A673 (cell line): ENCODE measurements around the gene GMDS. TPM values are rescaled to one million over a fixed set of nuclear protein-coding genes. Genes with fewer than 3 reads are reported as not detected.

Experiments
- BruUV-seq: library from RNA; stranded (reverse); fragments of 400-500 nt; replicated peaks from 2 replicates; lab custom pipeline; 2021; lab: Mats Ljungman, UMichigan
- CTCF ChIA-PET: fragments of 300-600 bp; sonication (Branson Sonifier 250); formaldehyde crosslinking; loops from one replicate; lab custom pipeline; 2022; ENCODE audit warnings: antibody characterized with exemption; lab: Charles Lee
- POLR2A ChIA-PET: fragments of 300-600 bp; sonication (Branson Sonifier 250); formaldehyde crosslinking; loops from one replicate; lab custom pipeline; 2022; ENCODE audit warnings: antibody characterized with exemption; ENCODE audit not compliant: low non-redundant PET; lab: Charles Lee
- DNase-seq: peaks from one replicate; pipeline ENCODE4 v3.0.0-alpha.2; 2015; ENCODE audit warnings: low spot score
- H3K27ac ChIP-seq: fragments of 200-600 bp; sonication (generic); 2 replicates; pipeline ENCODE4 v1.5.1; 2016; ENCODE audit warnings: mixed run types, low read depth, mild to moderate bottlenecking, mixed read lengths, antibody characterized with exemption, low read length; ENCODE audit not compliant: poor library complexity, severe bottlenecking
- H3K27me3 ChIP-seq: fragments of 200-600 bp; sonication (generic); replicated peaks from 2 replicates; pipeline ENCODE4 v1.6.1; 2017; ENCODE audit warnings: mixed run types, low read depth, mild to moderate bottlenecking, mixed read lengths, antibody characterized with exemption, low read length; ENCODE audit not compliant: insufficient read depth, poor library complexity
- H3K36me3 ChIP-seq: fragments of 200-600 bp; sonication (generic); 2 replicates; pipeline ENCODE4 v1.6.1; 2016; ENCODE audit warnings: mixed run types, mild to moderate bottlenecking, mixed read lengths, antibody characterized with exemption, low read length; ENCODE audit not compliant: insufficient read depth, poor library complexity, severe bottlenecking
- H3K4me1 ChIP-seq: fragments of 200-600 bp; sonication (generic); 2 replicates; pipeline ENCODE4 v1.6.1; 2017; ENCODE audit warnings: mixed run types, mild to moderate bottlenecking, mixed read lengths, antibody characterized with exemption, low read length; ENCODE audit not compliant: insufficient read depth, poor library complexity, severe bottlenecking
- H3K4me3 ChIP-seq: fragments of 200-600 bp; sonication (generic); 2 replicates; pipeline ENCODE4 v1.5.1; 2016; ENCODE audit warnings: low read depth, mixed run types, mild to moderate bottlenecking, mixed read lengths, low read length; ENCODE audit not compliant: poor library complexity, severe bottlenecking
- H3K9me3 ChIP-seq: fragments of 200-600 bp; sonication (generic); 2 replicates; pipeline ENCODE4 v1.6.1; 2016; ENCODE audit warnings: mixed run types, low read depth, mild to moderate bottlenecking, mixed read lengths, antibody characterized with exemption, low read length; ENCODE audit not compliant: poor library complexity, severe bottlenecking
- CTCF ChIP-seq: fragments of 300-800, 200-600 bp; sonication (generic); conservative IDR thresholded peaks from 2 replicates; pipeline ENCODE4 v1.5.1; 2017; ENCODE audit warnings: low read depth, mild to moderate bottlenecking, antibody characterized with exemption, low read length, moderate library complexity, mixed read lengths
- EZH2 ChIP-seq: fragments of 200-600 bp; sonication (generic); IDR thresholded peaks from 2 replicates; pipeline ENCODE4 v1.6.1; 2017; ENCODE audit warnings: borderline replicate concordance, low read depth, mild to moderate bottlenecking, mixed read lengths, antibody characterized with exemption, low read length; ENCODE audit not compliant: poor library complexity, severe bottlenecking
- intact Hi-C: fragments of 100-400 bp; cut with micrococcal nuclease; formaldehyde crosslinking; loops from one replicate; pipeline ENCODE4 v1.10.0; 2022; ENCODE audit not compliant: unreplicated experiment
- total RNA-seq: library from RNA; stranded (reverse); gene quantifications from 2 replicates; pipeline ENCODE4 v1.2.3, GENCODE V29; 2021

The GMDS gene
- total RNA-seq, 1 experiment from 2014 or later: 15.2 TPM

- BruUV-seq: no TSS peak
- intact Hi-C loops: no loop called here
- CTCF ChIA-PET: no interaction called here
- peak; percentile 9 for DNase-seq
- TF ChIP-seq CTCF: no peak
- no peak for TF ChIP-seq EZH2
- Histone ChIP-seq H3K27ac (no peak overlapping the region), H3K27me3 (no peaks in the 10 kb centered on the region), H3K36me3 (no peaks in the 10 kb centered on the region), H3K9me3 (no peaks in the 10 kb centered on the region), H3K4me1 (no peaks in the 10 kb centered on the region), H3K4me3 (no peak overlapping the region)
- POLR2A ChIA-PET: no interaction called here
Observed at GRCh38 chr6:1701668-1702353, 543.6 kb downstream of the GMDS start.

GRCh38 chr6:1700278-1700967 is 545.0 kb downstream of the GMDS start:
- H3K27me3 ChIP-seq: no peaks in the 10 kb centered on the region
- no peak for DNase-seq
- CTCF ChIA-PET: no interaction called here
- no peaks in the 10 kb centered on the region for H3K4me1 ChIP-seq
- no TSS peak for BruUV-seq
- H3K9me3 ChIP-seq: no peaks in the 10 kb centered on the region
- H3K27ac ChIP-seq: no peak overlapping the region
- H3K36me3 ChIP-seq: no peaks in the 10 kb centered on the region
- H3K4me3 ChIP-seq: no peak overlapping the region
- POLR2A ChIA-PET: no interaction called here
- TF ChIP-seq EZH2 (no peak), CTCF (no peak)
- intact Hi-C loops: no loop called here

GRCh38 chr6:1698527-1698926 is 546.9 kb downstream of the GMDS start:
- Histone ChIP-seq H3K36me3 (no peaks in the 10 kb centered on the region), H3K27ac (no peak overlapping the region), H3K27me3 (no peaks in the 10 kb centered on the region), H3K4me3 (no peak overlapping the region), H3K9me3 (no peaks in the 10 kb centered on the region), H3K4me1 (no peaks in the 10 kb centered on the region)
- no peak for TF ChIP-seq EZH2
- TF ChIP-seq CTCF: no peak
- intact Hi-C loops: no loop called here
- no TSS peak for BruUV-seq
- POLR2A ChIA-PET: interaction anchor here (0.5 kb wide), 1 partner anchor 800 kb away, joined by 3 read pairs; no protein-coding TSS in a partner anchor
- CTCF ChIA-PET: no interaction called here
- DNase-seq: no peak
